CD4-positive, alpha-beta T cell treated with Interleukin-17A for 4 hours (primary cell): ENCODE data around the gene LEKR1.
"Not testable (repeated sequence)": the region's sequence is repeated elsewhere in the genome, so short reads cannot be mapped to it uniquely, and the experiment has no call there.

Source experiments
- DNase-seq: peaks from one replicate; pipeline ENCODE4 v3.0.0-alpha.2; 2020; ENCODE audit warnings: mixed read lengths

LEKR1 gene

DNA sequence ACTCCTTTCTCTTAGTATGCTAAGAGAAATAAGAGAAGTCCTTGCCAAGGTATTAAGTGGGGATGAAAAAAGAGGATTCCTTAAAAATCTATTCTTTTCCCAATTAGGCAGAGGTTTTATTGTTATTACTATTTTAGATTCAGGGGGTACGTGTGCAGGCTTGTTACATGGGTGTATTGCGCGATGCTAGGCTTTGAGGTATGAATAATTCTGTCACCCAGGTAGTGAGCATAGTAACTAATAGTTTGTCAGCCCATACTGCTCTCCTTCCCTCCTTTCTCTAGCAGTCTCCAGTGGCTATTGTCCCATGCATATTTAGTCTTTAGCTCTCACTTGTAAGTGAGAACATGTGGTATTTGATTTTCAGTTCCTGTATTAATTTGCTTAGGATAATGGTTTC, 83.9 kb downstream of the LEKR1 start:
- no peak for DNase-seq

DNA sequence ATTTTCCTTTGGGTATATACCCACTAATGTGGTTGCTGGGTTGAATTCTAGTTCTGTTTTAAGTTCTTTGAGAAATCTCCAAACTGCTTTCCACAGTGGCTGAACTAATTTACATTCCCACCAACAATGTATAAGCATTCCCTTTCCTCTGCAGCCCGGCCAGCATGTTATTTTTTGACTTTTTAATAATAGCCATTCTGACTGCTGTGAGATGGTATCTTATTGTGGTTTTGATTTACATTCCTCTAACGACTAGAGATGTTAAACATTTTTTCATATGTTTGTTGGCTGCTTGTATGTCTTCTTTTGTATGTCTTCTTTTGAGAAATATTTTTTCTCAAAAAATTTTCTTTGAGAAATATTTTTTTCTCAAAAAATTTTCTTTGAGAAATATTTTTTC, 84.7 kb downstream of the LEKR1 start:
- not testable (repeated sequence) for DNase-seq

DNA sequence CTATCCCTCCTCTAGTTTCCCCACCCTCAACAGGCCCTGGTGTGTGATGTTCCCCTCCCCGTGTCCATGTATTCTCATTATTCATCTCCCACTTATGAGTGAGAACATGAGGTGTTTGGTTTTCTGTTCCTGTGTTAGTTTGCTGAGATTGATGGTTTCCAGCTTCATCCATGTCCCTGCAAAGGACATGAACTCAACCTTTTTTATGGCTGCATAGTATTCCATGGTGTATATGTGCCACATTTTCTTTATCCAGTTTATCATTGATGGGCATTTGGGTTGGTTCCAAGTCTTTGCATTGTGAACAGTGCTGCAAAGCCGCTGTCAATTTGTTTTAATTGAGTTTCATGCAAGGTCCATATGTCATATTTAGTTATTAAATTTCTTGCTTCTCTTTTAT, 88.1 kb downstream of the LEKR1 start:
- not testable (repeated sequence) for DNase-seq

DNA sequence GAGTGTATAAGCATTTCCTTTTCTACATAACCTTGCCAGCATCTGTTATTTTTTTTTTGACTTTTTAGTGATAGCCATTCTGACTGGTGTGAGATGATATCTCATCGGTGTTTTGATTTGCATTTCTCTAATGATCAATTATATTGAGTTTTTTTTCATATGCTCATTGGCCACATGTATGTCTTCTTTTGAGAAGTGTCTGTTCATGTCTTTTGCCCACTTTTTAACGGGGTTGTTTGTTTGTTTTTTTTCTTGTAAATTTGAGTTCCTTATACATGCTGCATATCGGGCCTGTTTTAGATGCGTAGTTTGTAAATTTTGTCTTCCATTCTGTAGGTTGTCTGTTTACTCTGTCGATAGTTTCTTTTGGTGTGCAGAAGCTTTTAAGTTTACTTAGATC, 89.2 kb downstream of the LEKR1 start:
- DNase-seq = no peak

DNA sequence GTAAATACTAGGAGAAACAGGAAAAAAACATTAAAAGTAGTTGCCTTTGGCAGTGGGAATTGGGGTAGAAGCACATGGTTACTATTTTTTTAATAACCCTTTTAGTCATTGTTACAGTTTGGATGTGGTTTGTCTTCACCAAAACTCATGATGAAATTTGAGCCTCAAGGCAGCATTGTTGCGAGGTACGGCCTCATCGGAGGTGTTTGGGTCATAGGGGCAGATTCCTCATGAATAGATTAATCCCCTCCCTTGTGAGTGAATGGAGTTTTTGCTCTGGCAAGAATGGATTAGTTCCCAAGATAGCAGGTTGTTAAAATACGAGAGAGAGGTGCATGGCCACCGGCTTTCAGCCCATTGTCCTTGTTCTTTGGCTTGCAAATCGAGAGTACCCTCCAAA, 92.6 kb downstream of the LEKR1 start:
- DNase-seq = no peak

DNA sequence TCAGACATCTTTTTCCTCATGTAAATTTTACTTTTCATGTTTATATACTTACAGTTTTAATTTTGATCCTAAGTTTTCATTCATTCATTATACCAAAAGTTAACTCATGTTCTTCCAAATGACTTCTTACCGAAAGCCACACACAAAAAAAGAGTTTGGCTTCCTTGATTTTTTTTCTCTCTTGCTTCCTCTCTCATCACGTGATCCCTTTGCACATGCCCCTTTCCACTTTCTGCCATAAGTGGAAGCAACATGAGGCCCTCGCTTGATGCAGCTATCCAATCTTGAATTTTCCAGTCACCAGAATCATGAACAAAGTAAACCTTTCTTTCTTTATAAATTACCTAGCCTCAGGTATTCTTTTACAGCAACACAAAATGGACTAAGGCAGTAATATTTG, 93.7 kb downstream of the LEKR1 start:
- DNase-seq = no peak

DNA sequence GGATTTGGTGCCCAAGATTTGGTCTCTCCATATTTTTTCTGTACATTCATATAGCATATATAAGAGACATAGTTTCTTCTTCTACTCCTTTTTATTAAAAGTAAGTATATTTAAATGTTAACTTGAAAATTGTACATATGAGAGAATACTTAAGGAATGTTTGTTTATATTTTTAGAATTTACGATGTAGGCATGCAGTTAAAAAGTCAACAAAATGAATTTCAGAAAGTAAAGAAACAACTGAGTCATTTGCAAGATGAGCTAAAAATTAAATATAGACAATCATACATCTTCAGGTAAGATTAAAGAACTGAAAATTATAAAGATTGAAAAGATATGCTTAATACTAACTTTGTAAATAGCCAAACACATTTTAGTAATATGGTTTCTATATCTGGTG, 94.2 kb downstream of the LEKR1 start:
- DNase-seq = no peak

DNA sequence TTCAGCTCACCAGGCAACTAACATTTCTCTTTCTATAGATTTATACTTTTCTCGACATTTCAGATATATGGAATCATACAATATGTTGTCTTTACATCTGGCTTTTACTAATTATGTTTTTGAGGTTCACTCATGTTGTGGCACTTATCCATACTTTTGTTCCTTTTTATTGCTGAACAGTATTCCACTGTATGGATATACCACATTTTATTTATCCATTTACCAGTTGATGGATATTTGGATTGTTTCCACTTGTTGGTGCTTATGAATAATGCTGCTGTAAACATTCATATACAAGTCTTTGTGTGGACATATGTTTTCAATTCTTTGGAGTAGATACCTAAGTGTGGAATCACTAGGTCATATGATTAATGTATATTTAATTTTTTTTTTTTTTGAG, 97.2 kb downstream of the LEKR1 start:
- no peak for DNase-seq

DNA sequence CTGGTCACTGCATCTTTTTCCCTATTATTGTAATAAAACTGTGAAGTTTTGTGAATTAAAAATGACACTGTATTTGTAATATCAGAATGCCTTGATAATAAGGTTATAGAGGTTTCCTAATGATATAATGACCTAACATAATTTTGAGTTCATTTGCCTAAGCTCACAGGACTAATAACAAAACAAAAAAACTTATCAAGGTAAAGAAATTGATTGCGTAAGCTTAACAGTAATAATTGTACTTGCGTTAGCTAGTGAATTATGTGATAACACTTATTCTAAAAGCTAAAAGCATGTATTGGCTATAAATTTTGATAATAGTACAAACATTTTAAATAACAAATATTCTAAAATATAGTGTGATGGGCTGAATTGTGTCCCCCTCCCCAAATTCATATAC, 112.6 kb downstream of the LEKR1 start:
- DNase-seq = no peak

DNA sequence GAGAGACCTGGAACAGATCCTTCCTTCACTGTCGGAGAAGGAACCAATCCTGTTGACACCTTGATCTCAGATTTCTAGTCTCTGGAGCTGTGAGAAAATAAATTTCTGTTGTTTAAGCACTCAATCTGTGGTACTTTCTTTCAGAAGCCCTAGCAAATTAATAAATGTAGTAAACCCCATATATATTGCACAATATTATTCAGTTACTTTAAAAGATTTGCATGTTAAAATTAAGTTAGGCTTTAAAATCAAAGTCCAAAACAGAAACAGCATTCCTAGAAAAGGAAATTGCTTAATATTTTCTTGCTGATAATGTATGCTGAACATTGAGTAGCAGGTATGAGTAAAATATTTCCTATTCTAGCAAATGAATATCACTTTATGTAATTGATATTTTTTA, 113.2 kb downstream of the LEKR1 start:
- DNase-seq = no peak

DNA sequence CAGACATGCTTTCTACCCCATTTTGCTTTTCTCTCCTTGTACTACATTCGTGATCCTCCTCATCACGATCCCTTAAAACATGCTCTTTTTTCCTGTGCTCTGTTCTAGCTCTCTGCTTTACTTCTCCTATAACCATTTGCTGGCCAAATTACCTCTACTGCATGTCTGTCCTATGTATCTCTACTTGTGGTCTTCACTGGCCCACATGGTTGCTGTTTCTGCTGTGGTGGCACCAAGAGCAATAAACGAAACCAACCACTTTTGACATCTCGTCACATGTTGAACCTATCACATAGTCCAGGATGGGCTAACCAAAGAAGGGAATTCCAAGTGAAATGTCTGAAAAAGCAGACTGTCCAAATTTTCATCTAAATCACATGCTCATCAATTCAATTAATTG, 115.2 kb downstream of the LEKR1 start:
- DNase-seq = no peak

DNA sequence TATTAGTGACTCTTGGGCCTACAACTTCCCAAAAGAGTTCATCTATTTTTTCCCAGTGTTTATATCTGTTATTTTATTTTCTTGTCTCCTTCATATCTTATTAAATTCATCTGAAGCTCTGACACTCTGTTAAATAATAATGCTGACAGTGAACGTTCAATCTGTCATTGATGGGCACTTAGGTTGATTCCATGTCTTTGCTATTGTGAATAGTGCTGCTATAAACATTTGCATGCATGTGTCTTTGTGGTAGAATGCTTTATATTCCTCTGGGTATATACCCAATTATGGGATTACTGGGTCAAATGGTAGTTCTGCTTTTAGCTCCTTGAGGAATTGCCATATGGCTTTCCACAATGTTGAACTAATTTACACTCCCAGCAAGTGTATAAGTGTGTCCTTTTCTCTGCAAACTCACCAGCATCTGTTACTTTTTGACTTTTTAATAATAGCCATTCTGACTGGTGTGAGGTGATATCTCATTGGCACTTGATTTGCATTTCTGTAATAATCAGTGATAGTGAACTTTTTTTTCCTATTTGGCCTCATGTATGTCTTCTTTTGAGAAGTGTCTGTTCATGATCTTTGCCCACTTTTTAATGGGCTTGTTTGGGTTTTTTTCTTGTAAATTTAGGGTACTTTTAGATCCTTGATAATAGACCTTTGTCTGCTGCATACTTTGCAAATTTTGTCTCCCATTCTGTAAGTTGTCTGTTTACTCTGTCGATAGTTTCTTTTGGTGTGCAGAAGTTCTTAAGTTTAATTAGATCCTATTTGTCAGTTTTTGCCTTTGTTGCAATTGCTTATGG, 122.5 kb downstream of the LEKR1 start:
- DNase-seq = no peak

DNA sequence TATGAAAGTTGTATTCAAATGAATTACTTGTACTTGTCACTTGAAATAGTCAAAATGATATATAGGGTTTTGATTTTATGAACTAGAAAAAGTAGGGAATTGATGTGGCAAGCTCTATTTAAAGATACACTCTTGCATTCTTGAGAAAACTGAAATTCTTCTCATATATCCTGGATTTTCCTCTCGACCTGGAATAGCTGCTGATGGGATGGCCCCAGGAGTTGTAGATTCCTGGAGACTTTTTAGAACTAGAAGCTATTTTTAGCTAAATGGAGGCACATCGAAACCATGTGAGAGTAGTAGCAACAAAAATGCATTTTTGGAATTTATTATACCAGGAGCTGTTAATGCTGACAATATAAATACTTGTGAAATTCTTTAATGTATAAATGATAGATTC, 125.9 kb downstream of the LEKR1 start:
- DNase-seq = no peak

DNA sequence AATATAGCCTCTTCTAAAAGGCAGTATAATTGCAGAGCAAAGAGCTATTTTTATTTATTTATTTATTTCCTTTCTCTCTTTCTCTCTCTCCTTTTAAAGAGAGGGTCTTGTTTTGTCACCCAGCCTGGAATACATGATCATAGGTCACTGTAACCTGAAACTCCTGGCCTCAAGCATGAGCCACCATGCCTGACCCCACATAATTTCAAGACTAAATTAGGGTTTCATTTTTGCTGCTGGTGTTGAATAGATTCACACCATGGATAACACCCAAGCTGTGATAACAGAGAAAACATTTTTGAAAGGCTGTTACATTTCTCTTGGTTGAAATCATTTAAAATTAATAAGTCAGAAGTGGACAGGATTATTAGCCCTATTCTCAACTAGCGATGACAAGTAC, 131.6 kb downstream of the LEKR1 start:
- no peak for DNase-seq

DNA sequence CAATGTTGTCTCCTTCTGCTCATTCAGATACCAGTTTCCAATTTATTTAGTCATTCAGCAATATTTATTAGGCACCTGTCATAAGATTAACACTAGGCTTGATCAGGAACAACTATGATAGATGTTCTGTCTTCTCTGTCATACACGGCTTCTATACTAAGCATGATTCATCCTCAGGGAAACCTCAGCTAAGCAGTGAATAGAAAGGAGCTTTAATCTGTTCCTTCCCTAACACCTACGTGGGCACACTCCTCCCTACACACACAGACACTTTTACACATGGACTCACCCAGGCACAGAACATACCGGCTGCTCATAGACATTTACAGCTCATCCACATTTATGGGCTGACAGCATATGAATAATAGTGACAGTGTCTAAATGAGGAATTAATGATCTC, 136.9 kb downstream of the LEKR1 start:
- DNase-seq = no peak

DNA sequence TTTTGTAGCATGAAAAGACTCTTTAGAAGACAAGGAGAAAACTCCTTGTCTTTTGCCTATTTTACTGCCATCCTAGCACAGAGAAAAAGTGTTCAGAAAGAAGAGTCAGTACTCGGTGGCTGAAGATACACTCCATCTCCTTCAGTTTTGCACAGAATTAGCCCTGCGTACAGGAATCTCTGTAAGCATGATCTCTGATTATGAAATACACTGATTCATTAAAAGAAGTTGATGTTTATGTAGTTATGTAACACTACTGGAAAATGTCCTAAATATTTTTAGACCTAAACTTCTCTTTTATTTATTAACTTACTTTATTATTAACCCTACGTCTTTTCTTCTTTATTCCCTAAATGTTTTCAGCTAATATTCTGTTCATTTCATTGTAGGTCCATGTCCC, 138.4 kb downstream of the LEKR1 start:
- no peak for DNase-seq

DNA sequence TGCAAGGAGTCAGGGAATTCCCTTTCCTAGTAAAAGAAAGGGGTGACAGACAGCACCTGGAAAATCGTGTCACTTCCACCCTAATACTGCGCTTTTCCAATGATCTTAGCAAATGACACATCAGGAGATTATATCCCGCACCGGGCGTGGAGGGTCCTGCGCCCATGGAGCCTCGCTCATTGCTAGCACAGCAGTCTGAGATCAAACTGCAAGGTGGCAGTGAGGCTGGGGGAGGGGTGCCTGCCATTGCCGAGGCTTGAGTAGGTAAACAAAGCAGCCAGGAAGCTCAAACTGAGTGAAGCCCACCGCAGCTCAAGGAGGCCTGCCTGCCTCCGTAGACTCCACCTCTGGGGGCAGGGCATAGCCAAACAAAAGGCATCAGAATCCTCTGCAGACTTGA, 140.2 kb downstream of the LEKR1 start:
- not testable (repeated sequence) for DNase-seq

DNA sequence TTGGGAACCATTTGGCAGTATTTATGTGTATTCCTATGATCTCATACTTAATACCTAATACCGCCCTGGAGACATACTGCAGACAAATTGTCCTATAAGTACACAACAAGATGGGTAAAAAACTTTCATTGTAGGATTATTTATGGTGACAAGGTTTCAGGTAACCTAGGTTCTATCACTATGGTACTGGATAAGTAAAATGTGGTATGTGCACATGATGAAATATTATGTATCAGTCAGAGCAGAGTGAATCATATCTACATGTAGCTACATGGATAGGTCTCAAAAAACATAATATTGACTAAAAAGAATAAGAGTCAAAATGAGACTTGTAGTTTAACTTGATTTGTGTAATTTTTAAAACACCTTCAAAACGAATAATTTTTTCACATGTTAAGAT, 147.8 kb downstream of the LEKR1 start:
- no peak for DNase-seq

DNA sequence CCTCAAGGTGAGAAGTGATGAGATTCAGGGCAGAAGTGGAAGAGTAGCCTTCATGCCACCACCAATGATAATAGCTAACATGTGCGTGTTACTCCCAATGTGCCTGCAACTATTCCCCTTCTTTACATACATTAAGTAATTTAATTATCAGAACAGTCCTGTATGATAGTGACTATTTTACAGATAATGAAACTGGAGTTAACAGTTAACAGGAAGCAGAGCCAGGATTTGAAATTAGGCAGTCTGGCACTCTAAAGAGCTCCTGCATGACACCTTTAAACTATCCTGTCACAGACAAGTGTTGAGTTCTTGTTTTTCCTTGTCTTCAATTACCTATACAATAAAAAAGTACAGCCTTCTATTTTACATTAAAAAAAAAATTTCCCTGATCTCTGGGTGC, 148.8 kb downstream of the LEKR1 start:
- DNase-seq = no peak

DNA sequence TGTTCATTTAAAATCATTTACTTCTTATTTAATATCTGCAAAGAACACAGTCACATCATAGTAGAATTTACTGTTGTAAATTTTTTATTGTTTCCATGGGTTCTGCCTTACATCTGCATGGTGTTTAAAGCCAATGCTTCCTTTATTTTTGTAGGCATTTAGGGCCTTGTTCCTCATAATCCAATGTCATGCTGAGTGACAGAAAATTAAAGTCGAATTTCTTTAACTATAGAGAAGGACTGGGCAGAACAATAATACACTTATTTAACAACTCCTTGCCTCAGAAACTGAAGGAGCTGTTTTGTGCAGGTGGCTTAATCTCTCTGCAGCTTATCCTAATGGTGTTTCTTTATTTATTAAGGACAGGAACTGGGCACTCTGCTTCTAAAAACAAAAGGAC, 149.6 kb downstream of the LEKR1 start:
- DNase-seq = no peak

DNA sequence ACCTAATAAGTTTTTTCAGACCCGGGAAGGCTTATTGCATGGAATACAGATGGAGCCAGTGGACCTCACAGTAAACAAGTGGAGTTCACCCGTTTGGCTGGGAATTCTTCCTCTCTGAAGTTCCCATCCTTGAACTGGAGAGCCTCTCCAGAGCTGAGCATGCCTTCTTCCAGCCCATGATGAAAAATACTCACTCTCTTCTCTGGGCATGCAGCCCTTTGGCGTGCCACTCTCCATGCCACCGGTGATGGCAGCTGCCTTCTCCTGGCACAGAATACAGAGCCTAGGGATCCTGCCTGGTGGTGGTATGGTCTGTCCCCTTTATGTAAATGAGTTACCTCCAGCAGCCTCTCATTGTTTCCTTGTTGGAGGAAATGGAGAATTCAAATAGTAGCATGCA, 150.8 kb downstream of the LEKR1 start:
- DNase-seq = no peak

DNA sequence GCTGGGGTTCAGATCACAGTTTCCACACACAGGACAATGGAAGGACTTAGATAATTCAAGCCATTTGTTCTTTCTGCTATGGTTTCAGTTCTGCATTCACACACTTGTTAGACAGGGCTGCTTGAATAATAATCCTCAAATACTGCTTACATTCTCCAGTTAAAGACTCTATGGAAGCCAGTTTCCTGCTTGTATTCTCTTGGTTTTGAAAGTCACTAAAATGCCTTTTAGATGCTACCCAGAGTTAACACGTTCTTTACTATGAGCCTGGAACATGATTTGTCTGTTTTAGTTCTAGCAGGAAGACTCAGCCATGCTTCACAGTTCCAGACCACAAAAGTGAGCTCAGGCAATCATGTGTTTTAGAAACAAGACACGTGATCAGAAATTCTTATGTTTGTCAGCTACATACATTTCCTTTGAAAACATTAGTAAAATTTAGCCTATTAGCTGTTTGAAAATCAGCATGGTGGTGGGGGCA, 152.4 kb downstream of the LEKR1 start:
- no peak for DNase-seq

DNA sequence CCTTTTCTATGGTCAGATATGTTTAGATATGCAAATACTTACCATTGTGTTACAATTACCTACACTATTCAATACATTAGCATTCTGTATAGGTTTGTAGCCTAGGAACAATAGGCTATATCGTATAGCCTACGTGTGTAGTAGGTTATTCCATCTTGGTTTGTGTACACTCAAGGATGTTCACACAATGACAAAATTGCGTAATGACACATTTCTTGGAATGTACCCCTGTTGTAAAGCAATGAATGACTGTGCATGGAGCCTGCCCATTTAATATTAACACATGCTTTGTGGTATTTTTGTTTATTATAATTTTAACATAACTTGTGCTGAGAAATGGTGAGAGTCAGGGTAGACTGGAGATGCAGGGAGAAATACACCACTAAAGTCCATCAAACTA, 154.9 kb downstream of the LEKR1 start:
- DNase-seq = no peak

DNA sequence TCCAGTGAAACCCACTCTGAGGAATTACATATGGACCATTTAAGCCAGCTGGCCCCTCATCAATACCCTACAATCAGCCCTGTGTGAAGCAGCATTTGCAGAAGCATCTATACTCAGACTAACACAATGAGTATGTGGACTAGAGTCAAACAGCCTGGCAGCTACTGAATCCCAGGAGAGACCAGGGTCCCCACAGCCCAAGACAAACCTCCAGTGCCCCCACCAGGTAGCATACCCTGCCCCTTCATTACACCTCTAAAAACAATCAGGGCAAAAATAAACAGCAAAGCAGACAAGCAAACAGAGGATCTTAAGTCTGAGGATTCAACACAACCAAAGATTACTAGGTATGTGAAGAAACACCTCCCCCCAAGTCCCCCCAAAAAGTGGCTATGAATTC, 157.4 kb downstream of the LEKR1 start:
- DNase-seq = no peak

DNA sequence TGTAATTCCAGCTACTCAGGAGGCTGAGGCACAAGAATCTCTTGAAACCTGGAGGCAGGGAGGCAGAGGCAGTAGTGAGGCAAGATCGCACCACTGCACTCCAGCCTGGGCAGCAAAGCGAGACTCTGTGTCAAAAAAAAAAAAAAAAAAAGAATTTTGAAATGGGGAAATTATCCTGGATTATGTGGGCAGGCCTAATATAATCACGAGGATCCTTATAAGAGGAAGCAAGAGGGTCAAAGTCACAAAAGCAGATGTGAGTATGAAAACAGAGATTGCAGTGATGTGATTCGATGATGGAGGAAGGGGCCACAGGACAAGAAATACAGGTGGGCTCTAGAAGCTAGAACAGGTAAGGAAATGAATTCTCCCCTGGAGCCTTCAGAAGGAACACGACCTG, 159.6 kb downstream of the LEKR1 start:
- no peak for DNase-seq
